Measurements from ENCODE around the gene USP54.

The USP54 gene

GRCh38 chr10:73449113-73449512, 142.0 kb downstream of the USP54 start:
- no peak overlapping the region for H3K4me3 ChIP-seq (ENCODE audit: severe bottlenecking)
- TF ChIP-seq CTCF (IDR thresholded peaks at IDR 0.05; ENCODE audit: poor library complexity, severe bottlenecking) = no peak
- H3K9me3 ChIP-seq (ENCODE audit: severe bottlenecking) = no peaks in the 10 kb centered on the region
- no peaks in the 10 kb centered on the region for H3K4me1 ChIP-seq (ENCODE audit: insufficient read depth, poor library complexity, severe bottlenecking)
- ATAC-seq (ENCODE audit: low read depth) (no peak), DNase-seq (ENCODE audit: low spot score) (no peak)
- no peaks in the 10 kb centered on the region for H3K27me3 ChIP-seq (ENCODE audit: insufficient read depth, poor library complexity, severe bottlenecking)
- H3K27ac ChIP-seq (ENCODE audit: poor library complexity, severe bottlenecking) = no peak overlapping the region
- H3K36me3 ChIP-seq (ENCODE audit: low read depth) = peaks cover 13% of the 10 kb centered on the region

- no peak for ATAC-seq (ENCODE audit: low read depth)
- no peak overlapping the region for H3K27ac ChIP-seq (ENCODE audit: poor library complexity, severe bottlenecking)
Observed at GRCh38 chr10:73448384-73448783, 142.8 kb downstream of the USP54 start.

More at GRCh38 chr10:73448384-73448783, 142.8 kb downstream of the USP54 start:
- DNase-seq (ENCODE audit: low spot score) = no peak
- Histone ChIP-seq H3K36me3 (ENCODE audit: low read depth) (peaks cover 11% of the 10 kb centered on the region), H3K27me3 (ENCODE audit: insufficient read depth, poor library complexity, severe bottlenecking) (no peaks in the 10 kb centered on the region), H3K9me3 (ENCODE audit: severe bottlenecking) (no peaks in the 10 kb centered on the region), H3K4me3 (ENCODE audit: severe bottlenecking) (no peak overlapping the region), H3K4me1 (ENCODE audit: insufficient read depth, poor library complexity, severe bottlenecking) (no peaks in the 10 kb centered on the region)
- no peak for TF ChIP-seq CTCF (IDR thresholded peaks at IDR 0.05; ENCODE audit: poor library complexity, severe bottlenecking)
